ENCODE data around the gene NUDT22.

DNA sequence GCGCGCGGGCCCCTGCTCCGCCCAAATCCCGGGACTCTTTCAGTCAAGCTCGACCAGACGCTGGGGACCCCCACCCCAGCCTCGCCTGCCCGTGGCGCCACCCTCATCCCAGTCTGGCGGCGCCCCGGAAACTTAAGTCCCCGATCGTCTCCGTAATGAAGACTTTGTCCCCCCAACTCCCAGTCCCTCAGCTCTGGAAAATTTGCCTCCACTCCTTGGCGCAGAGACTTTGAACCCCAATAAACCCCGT, 25.6 kb downstream of the NUDT22 start:
- no peak for TF ChIP-seq EZH2 (IDR thresholded peaks at IDR 0.05; ENCODE audit: low read length)
- TF ChIP-seq, protein P1, sequence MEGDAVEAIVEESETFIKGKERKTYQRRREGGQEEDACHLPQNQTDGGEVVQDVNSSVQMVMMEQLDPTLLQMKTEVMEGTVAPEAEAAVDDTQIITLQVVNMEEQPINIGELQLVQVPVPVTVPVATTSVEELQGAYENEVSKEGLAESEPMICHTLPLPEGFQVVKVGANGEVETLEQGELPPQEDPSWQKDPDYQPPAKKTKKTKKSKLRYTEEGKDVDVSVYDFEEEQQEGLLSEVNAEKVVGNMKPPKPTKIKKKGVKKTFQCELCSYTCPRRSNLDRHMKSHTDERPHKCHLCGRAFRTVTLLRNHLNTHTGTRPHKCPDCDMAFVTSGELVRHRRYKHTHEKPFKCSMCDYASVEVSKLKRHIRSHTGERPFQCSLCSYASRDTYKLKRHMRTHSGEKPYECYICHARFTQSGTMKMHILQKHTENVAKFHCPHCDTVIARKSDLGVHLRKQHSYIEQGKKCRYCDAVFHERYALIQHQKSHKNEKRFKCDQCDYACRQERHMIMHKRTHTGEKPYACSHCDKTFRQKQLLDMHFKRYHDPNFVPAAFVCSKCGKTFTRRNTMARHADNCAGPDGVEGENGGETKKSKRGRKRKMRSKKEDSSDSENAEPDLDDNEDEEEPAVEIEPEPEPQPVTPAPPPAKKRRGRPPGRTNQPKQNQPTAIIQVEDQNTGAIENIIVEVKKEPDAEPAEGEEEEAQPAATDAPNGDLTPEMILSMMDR (optimal IDR thresholded peaks at IDR 0.05 in 1 of 3, IDR thresholded peaks at IDR 0.05 in 1 of 3, conservative IDR thresholded peaks at IDR 0.05 in 1 of 3; ENCODE audit: extremely low read depth in 1 of 3, insufficient read depth in 2 of 3, low read length in 3 of 3) = no peak
